NCI-H2196 treated with DMSO at 0.1 percent for 48 hours (cell line): ENCODE measurements around the gene IL4R.
"Not testable (repeated sequence)": the region's sequence is repeated elsewhere in the genome, so short reads cannot be mapped to it uniquely, and the experiment has no call there.

Experiments used
- DNase-seq: peaks from one replicate; lab custom pipeline; 2025; ENCODE audit not compliant: unreplicated experiment; lab: John Stamatoyannopoulos, UW

IL4R gene

DNA sequence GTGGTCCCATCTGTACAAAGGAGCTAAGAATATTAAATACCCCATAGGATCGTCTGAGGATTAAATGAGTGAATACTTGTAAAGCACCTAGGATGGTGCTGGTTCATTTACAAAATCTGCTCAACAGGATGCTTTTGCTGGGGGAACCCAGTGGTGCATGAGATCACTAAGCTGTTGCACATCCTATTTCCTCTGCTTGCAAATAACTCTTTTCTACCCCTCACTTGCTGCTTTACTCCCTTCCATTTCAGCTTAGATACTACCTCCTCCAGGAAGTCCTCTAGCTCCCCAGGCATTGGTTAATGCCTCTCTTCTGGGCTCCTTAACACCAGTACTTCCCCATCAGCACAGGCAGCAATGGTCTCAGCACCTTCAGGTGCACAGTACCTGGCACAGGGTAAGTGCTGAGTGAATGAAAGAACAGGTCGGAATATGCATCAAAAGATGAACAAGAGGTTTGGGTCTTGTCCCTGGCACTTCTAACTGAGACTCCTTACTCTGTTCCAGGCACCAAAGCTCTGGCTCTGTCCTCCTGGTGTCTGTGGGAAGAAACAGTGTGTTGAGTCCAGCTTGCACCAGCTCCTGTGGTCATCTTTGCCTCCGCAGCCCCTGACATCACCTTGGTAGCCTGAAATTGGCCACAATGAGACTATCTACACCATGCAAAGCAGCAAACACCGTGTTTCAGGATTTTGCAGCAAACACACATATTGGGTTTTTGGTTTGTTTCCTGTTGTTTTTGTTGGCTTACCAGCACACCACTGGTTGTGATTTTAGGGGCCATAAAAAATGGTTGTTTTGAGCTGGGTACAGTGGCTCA, 64.1 kb downstream of the IL4R start:
- no peak for DNase-seq

DNA sequence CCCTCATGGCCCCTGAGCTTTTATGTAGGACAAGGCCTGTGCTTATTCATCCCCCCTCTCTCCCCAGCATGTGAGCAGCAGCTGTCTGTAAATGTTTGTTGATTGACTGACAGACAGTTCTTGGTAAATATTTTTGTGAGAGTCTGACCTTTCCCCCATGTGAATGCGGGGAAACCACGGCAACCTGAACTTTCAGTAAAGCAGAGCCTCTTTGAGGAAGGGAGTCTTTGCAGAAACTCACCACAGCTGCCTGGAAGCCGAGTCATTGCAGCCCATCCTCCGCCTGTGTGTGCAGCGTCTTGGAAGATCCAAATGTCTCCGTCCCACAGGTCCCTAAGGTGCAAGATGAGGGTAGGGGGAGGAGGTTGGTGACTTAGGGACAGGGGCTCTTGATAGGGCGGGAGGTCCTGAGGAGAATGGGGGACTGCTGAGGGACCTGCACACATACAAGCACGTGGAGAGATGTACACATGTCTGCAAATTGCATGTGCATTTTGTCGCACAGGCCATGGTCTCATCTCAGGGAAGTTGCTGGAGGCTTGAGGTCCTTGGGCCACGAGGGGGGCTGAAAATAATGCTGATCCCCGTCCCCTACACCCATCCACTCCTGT, 65.2 kb downstream of the IL4R start:
- no peak for DNase-seq

DNA sequence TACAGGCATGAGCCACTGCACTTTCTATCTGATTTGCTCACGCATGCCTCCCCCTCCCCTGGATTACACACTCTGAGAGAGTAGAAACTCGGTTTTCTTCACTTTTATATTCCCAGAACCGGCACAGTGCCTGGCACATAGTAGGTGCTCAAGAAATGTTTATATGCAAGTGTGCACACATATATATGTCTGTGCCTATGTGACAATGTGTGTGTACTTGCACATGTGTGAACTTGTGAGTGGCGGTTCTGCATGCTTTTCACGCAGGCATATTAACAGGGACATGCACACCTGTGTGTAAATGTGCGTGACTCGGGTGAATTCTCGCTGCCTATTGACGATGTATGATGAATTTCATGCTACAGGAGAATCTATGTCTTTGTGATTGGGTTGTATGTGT, 66.1 kb downstream of the IL4R start:
- DNase-seq: no peak

DNA sequence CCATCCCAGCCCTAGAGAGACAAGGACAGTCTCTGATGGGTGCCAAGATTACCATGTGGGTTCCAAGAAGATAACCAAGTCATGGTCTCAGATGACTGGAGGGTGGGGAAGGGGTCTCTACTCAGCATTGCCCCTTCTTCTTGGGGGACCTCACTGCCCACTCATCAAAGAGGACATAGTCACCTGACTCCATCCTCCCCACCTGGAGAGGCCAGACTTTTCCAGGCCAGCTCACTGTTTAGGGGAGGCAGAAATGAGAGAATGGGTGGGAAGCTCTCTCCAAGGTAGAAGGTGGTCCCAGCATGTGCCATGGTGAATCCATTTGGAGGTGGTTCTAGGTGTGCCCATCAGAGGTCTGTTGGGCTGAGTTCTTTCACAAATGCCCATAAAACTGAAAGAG, 67.5 kb downstream of the IL4R start:
- DNase-seq: no peak

DNA sequence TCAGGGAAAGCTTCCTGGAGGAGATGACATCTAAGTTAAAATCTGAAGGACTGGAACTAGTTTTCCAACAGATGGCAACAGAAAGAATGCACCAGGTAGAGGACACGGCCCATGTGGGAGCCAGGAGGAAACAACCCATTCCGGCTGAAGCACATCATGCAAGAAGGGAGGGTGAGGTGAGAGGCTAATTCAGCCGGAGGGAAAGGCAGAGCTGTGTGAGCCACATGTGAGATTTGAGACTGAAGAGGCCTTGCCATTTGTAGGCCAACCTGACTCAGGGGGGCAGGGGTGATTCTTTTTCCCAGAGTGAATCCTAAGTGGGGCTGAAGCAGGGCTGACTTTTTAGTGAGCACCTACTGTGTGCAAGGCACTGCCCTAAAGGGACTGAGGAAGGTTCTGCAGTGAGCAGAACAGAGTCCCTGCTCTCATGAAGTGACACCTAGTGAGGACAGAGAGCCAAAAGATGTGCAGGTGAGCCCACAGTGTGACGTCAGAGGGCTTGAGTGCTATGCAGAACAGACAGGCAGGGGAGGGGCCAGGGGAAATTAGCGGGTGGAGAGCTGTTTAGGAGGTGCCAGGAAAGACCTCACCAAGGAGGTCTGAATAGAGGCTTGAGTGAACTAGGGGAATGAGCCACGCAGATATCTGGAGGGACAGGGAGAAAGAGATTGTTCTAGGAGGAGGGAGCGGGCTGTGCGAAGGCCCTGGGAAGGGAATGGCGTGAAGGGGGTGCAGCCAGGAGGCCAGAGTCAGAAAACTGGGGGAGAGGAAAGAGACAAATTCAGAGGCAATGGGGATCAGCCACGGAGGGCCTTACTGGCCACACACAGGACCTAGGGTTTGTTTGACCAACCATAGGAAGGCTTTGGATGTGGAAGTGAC, 68.4 kb downstream of the IL4R start:
- DNase-seq: no peak

DNA sequence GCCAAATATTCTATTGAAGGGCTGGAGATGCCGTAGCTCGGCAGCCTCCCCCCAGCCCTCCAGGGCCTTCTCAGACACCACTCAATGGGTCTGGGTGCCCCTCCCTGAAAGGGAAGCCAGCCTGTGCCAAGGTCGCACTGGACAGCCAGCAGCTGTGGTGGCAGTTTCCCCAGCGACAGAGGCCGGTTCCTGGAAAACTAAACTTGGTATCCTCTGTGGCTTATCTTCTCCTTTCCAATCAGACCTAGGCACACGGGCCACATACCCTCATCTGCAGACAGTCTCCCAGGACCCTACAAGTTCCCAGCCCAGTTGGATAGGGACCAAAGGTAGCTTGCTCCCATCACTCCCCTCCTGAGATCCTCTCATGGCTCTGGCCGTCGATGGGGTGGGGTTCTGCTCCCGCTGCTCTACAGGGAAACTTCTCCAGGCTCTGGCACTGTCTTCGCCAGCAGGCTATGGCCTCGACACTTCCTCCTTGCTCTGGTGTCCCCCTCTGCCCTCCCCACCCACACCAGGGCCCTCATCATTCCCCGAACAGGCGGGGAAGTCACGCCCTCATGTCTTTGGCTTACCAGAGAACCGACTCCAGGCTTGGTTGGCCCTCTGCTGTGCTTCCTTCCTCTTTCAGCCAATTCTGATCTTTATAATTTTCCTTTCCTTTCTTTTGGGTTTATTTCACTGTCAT, 69.9 kb downstream of the IL4R start:
- DNase-seq: no peak

DNA sequence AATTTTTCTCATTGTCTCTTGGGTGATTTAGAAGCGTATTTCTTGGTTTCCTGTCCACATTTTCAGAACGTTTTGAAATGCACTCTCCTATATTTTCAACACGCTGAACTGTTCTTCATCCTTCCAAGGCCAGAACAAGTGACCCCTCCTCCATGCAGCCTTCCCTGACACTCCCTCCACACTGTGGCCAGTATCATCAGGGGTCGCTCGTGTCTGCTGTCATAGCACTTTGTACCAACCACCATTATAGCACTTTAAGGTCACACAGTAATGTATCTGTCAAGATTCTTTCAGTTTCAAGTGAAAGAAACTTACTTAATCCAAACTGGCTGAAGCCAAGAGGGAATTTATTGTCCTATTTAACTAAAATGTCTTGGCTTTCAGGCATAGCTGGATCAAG, 70.7 kb downstream of the IL4R start:
- no peak for DNase-seq

DNA sequence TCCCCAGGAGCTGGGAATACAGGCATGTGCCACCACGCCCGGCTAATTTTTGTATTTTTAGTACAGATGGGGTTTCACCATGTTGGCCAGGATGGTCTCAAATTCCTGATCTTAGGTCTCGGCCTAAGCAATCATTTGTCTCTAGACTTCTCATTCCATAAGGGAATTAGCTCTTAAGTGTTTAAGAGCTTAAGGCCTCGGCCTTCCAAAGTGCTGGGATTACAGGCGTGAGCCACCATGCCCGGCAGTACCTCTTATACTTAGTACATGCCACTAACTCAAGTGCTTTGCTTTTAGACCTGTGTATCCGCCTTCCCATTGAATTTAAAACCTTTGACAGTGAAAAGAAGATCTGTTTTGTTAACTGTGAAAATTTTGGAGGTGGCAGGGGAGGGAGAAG, 71.6 kb downstream of the IL4R start:
- DNase-seq: no peak

DNA sequence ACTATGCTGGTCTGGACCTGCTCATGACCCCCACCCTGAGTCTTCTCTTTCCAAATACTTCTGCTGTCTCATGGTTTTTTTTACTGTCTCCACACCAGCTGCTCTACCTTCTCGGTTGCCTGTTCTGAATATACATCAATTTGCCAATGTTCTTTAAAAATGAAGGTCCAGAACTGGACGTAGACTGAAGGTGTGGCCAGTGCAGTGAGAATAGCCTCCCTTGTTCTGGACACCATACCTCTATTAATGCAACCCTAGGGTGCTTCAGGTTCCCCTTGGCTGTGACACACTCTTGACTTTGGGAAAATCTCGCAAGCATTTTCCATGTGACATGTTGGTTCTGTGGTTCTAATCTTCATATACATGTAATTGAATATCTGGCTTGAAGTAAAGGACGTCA, 72.9 kb downstream of the IL4R start:
- DNase-seq: no peak

DNA sequence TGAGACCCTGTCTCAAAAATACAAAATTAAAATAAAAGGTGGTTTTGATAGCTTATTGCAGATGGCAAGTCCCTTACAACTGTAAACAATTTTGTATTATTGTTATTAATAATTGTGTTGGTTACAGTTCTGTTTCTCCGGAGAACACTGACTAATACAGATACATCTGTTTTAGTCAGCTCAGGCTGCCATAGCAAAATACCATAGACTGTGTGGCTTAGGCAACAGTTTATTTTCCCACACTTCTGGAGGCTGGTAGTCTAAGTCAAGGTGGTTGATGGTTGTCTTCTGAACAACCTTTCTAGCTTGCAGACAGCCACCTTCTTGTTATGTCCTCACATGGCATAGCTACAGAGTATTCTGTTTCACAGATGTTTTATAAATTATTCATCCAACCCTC, 74.0 kb downstream of the IL4R start:
- DNase-seq: no peak

DNA sequence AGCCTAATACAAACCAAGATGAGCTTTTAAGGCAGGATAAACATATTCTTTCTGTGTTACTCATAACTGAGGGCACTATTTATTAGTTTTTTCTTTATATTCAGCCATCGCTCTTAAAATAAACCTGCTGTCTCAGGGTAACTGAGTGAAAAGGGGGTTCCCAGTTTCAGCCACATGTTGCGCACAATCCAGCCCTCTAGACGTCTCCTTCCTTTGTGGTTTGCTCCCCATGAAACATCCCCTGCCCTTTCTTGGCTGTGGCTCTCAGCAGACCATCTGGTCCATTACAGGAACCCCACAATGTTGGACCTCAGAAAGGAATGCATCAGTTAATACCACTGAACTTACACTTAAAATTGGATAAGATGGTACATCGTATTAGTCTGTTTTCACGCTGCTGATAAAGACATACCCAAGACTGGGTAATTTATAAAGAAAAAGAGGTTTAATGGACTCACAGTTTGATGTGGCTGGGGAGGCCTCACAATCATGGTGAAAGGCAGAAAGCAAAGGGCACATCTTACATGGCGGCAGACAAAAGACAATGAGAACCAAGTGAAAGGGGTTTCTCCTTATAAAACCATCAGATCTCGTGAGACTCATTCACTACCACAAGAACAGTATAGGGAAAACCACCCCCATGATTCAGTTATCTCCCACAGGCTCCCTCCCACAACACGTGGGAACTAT, 75.6 kb downstream of the IL4R start:
- DNase-seq: no peak

DNA sequence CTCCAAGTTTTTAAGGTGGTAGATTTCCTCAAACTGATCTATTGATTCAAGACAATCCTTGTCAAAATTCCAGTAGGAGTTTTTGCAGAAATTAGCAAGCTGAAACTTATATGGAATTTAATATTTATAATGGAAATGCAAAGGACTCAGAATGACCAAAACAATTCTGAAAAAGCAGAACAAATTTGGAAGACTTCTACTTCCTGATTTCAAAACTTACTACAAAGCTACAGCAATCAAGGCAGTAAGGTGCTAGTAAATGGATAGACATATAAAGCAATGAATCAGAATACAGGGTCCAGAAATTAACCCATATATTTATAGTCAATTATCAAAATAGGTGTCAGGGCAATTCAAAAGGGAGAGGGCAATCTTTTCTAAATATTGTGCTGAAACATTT, 76.4 kb downstream of the IL4R start:
- no peak for DNase-seq

DNA sequence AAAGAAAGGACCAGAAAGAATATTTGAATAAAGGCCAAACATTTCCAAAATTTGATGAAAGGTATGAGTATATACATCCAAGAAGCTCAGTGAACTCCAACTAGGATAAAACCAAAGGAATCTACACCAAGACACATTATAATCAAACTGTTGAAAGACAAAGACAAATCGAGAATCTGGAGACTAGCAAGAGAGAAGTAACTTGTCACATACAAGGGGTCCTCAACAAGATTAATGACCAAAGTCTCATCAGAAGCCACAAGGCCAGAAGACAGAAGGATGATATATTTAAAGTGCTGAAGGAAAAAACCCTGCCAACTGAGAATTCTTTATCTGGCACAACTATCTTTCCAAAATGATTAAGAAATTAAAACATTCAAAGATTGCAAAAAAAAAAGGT, 78.9 kb downstream of the IL4R start:
- DNase-seq: no peak

DNA sequence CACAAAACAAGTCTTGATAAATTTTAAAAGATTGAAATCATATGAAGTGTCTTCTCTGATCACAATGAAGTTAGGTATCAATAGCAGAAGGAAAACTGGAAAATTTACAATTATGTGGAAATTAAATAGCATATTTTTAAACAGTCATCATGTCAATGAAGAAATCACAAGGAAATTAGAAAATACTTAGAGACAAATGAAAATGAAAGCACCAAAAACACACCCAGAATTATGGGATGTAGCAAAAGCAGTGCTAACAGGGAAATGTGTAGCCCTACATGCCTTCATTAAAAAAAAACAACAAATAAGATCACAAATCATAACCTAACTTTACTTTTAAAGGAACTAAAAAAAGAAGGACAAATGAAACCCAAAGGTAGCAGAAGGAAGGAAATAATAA, 80.7 kb downstream of the IL4R start:
- DNase-seq: no peak

DNA sequence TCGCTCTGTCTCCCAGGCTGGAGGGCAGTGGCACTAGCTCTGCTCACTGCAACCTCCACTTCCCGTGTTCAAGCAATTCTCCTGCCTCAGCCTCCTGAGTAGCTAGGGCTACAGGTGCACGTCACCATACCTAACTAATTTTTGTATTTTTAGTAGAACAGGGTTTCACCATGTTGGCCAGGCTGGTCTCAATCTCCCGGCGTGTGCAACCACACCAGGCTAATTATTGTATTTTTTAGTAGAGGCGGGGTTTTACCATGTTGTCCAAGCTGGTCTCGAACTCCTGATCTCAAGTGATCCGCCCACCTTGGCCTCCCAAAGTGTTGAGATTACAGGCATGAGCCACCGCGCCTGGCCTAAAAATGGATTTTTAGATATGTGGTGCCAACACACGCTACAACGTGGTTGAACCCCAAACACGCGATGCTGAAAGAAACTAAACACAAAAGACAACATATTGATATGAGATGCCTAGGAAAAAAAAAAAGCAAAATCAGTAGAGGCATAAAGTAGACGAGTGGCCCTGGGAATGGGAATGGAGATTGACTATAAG, 84.6 kb downstream of the IL4R start:
- DNase-seq: not testable (repeated sequence)

DNA sequence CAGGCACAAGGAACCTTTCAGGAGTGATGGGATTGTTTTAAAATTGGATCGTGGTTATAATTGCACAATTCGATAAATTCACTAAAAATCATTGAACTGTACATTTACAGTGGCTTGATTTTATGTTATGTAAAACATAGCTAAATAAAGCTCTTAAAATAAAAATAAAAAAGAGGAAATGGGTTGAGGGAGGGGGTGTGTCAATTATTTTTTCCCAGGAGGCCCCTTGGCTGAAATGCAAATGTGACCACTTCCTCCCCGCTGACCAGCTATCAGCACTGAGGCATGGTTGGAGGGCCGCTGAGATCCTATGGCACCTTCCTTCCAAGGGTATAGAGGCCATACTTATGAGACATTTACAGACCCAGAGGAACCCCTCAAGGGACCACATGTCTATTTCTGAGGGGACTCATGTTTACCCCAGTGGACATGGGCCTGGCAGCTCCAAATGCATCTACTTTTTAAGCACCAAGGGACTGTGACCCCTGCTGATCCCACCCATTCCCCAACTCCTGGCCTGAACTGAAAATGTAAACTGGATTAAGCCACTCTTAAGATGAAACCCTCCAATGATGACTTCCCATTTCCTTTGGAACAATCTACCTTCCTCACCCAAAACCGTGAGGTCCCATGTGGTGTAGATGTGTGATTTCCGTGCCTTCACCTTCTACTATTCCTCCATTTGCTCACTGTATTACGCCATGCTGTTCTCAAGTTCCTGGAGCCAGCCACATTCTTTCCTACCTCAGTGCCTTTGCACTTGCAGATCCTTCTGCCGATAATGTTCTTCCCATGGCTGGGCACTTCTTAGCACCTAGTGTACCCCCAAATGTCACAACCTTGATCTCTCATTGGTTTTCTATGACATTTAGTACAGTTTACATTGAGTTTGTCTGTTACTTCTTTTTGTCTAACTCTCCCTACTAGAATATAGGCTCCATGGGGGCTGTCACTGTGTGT, 85.4 kb downstream of the IL4R start:
- DNase-seq: no peak

DNA sequence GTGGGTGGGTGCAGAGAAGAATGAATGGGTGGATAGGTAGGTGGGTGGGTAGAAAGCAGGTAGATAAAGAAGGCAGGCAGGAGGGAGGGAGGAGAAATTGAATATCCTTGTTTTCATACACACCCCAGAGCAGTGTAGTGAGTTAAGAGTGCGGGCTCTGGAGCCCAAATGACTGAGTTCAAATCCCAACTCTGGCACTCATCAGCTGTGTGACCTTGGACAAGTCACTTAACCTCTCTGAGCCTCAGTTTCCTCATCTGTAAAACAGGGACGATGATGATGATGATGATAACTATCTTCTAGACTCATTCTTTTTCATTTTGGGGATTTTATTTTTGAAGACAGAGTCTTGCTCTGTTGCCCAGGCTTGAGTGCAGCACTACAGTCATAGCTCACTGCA, 86.2 kb downstream of the IL4R start:
- DNase-seq: no peak

DNA sequence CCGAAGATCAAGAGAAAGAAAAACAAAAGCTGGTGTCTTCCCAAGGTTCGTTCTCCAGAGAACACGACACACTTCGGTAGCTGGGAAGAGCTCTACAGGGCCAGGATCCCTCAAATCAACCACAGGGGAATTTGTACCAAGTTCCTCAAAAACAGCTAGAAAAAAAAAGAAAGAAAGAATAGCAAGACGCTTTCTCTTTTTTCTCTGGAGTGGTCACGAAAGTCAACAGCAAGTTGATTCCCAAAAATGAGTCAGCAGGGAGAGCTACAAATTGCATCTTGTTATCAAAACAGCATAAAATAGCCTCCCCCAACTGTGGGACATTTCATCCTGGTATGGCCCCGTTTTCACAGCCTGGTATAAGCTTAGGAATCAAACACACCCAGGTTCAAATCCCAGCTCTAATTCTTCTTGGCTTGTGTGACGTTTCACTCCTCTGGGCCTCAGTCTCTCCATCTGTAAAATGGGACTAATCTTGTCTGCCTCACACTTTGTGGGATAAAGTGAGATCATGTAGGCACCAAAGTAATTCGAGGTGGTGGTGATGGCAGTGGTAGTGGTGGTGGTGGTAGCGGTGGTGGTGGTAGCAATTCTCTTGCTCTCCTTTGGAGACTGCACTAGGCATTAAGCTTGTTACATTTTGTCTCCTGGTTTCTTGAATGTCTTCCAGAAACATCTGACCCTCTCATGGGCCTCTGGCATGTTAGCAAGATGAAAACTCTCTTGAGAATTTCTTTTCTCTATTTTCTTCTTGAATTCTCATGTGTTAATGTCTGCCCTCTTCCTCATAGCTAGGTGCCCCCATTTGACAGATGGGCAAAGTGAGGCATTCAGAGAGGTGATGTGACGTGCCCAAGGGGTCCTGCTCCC, 87.2 kb downstream of the IL4R start:
- DNase-seq: no peak
